HL-60/S4 treated with phorbol 12-myristate 13-acetate at 8.2 ng/mL for 4 days and 3 days (cell line): ENCODE results near the gene MMAA.
"Not testable (repeated sequence)": the region's sequence is repeated elsewhere in the genome, so short reads cannot be mapped to it uniquely, and the experiment has no call there.

Experiments used
- in situ Hi-C: fragments of 300-500 bp; cut with MboI; formaldehyde crosslinking; loops from 2 replicates; pipeline ENCODE4 v1.15.0; 2022; ENCODE audit warnings: low sequenced_read_pairs

The MMAA gene

GRCh38 chr4:145618932-145619638 lies at the start of gene MMAA:
MMAA (plus strand) TSS chr4:145619385; CDS start chr4:145639140, 19,755 bp downstream.
- in situ Hi-C loops: no loop called here

- in situ Hi-C loops: loop anchor here (25.0 kb wide), 1 partner anchor 337 kb away; no protein-coding TSS in a partner anchor
These were observed 44.6 kb upstream of the MMAA start for GRCh38 chr4:145574546-145574945.

- in situ Hi-C loops: no loop called here
These were observed 38.3 kb upstream of the MMAA start for GRCh38 chr4:145580906-145581305.

GRCh38 chr4:145583191-145584055 lies 35.8 kb upstream of the MMAA start:
- in situ Hi-C loops: no loop called here

GRCh38 chr4:145587088-145587754 lies 32.0 kb upstream of the MMAA start:
- in situ Hi-C loops: no loop called here

GRCh38 chr4:145589381-145589780 lies 29.8 kb upstream of the MMAA start:
- in situ Hi-C loops: not testable (repeated sequence)

- in situ Hi-C loops: no loop called here
These were observed 29.1 kb upstream of the MMAA start for GRCh38 chr4:145589916-145590702.

GRCh38 chr4:145602129-145602760 lies 16.9 kb upstream of the MMAA start:
- in situ Hi-C loops: no loop called here

- in situ Hi-C loops: no loop called here
These were observed 13.2 kb upstream of the MMAA start for GRCh38 chr4:145605941-145606340.

GRCh38 chr4:145609481-145610427 lies 9.4 kb upstream of the MMAA start:
- in situ Hi-C loops: no loop called here

GRCh38 chr4:145613566-145614232 lies 5.5 kb upstream of the MMAA start:
- in situ Hi-C loops: no loop called here

GRCh38 chr4:145614233-145614610 lies 5.0 kb upstream of the MMAA start:
- in situ Hi-C loops: no loop called here

- in situ Hi-C loops: no loop called here
These were observed 814 bp upstream of the MMAA start for GRCh38 chr4:145618210-145618931.

GRCh38 chr4:145619639-145619996 lies 433 bp downstream of the MMAA start:
- in situ Hi-C loops: no loop called here

- in situ Hi-C loops: not testable (repeated sequence)
These were observed 2.9 kb downstream of the MMAA start for GRCh38 chr4:145622067-145622466.

- in situ Hi-C loops: no loop called here
These were observed 4.6 kb downstream of the MMAA start for GRCh38 chr4:145623831-145624230.

GRCh38 chr4:145625677-145626622 lies 6.8 kb downstream of the MMAA start:
- in situ Hi-C loops: no loop called here
